ENCODE data around the gene TENM3.

Gene TENM3

GRCh38 chr4:182513587-182514291 lies 270.5 kb downstream of the TENM3 start:
- H3K36me3 ChIP-seq (ENCODE audit: control insufficient read depth in 2 of 2, insufficient read depth in 2 of 2, low read length in 2 of 2): no peaks in the 10 kb centered on the region
- no peak overlapping the region for H3K4me3 ChIP-seq (ENCODE audit: low read length in 2 of 2)
- H3K4me1 ChIP-seq (ENCODE audit: control insufficient read depth in 2 of 2, insufficient read depth in 2 of 2, low read length in 2 of 2): no peaks in the 10 kb centered on the region
- H3K27me3 ChIP-seq (ENCODE audit: control insufficient read depth in 2 of 2, insufficient read depth in 2 of 2, low read length in 2 of 2): peaks cover 0 to 2% of the 10 kb centered on the region in 2 donors
- no peak overlapping the region for H3K9ac ChIP-seq (ENCODE audit: low read depth in 1 of 2, low read length in 2 of 2)
- no peaks in the 10 kb centered on the region for H3K9me3 ChIP-seq (ENCODE audit: control insufficient read depth in 2 of 2, low read length in 2 of 2)
- H3K27ac ChIP-seq (ENCODE audit: low read depth in 2 of 2, low read length in 2 of 2): no peak overlapping the region

GRCh38 chr4:182518421-182518820 lies 275.2 kb downstream of the TENM3 start:
- no peaks in the 10 kb centered on the region for H3K36me3 ChIP-seq (ENCODE audit: control insufficient read depth in 2 of 2, insufficient read depth in 2 of 2, low read length in 2 of 2)
- no peak overlapping the region for H3K4me3 ChIP-seq (ENCODE audit: low read length in 2 of 2)
- H3K27ac ChIP-seq (ENCODE audit: low read depth in 2 of 2, low read length in 2 of 2): no peak overlapping the region
- no peaks in the 10 kb centered on the region for H3K27me3 ChIP-seq (ENCODE audit: control insufficient read depth in 2 of 2, insufficient read depth in 2 of 2, low read length in 2 of 2)
- H3K9ac ChIP-seq (ENCODE audit: low read depth in 1 of 2, low read length in 2 of 2): no peak overlapping the region
- H3K9me3 ChIP-seq (ENCODE audit: control insufficient read depth in 2 of 2, low read length in 2 of 2): no peaks in the 10 kb centered on the region
- H3K4me1 ChIP-seq (ENCODE audit: control insufficient read depth in 2 of 2, insufficient read depth in 2 of 2, low read length in 2 of 2): no peaks in the 10 kb centered on the region

GRCh38 chr4:182519528-182519927 lies 276.3 kb downstream of the TENM3 start:
- no peak overlapping the region for H3K4me3 ChIP-seq (ENCODE audit: low read length in 2 of 2)
- H3K27ac ChIP-seq (ENCODE audit: low read depth in 2 of 2, low read length in 2 of 2): no peak overlapping the region
- H3K9me3 ChIP-seq (ENCODE audit: control insufficient read depth in 2 of 2, low read length in 2 of 2): no peaks in the 10 kb centered on the region
- H3K36me3 ChIP-seq (ENCODE audit: control insufficient read depth in 2 of 2, insufficient read depth in 2 of 2, low read length in 2 of 2): no peaks in the 10 kb centered on the region
- no peak overlapping the region for H3K9ac ChIP-seq (ENCODE audit: low read depth in 1 of 2, low read length in 2 of 2)
- H3K4me1 ChIP-seq (ENCODE audit: control insufficient read depth in 2 of 2, insufficient read depth in 2 of 2, low read length in 2 of 2): no peaks in the 10 kb centered on the region
- H3K27me3 ChIP-seq (ENCODE audit: control insufficient read depth in 2 of 2, insufficient read depth in 2 of 2, low read length in 2 of 2): no peaks in the 10 kb centered on the region

- H3K27ac ChIP-seq (ENCODE audit: low read depth in 2 of 2, low read length in 2 of 2): no peak overlapping the region
- no peaks in the 10 kb centered on the region for H3K4me1 ChIP-seq (ENCODE audit: control insufficient read depth in 2 of 2, insufficient read depth in 2 of 2, low read length in 2 of 2)
- no peak overlapping the region for H3K4me3 ChIP-seq (ENCODE audit: low read length in 2 of 2)
- H3K27me3 ChIP-seq (ENCODE audit: control insufficient read depth in 2 of 2, insufficient read depth in 2 of 2, low read length in 2 of 2): no peaks in the 10 kb centered on the region
- no peak overlapping the region for H3K9ac ChIP-seq (ENCODE audit: low read depth in 1 of 2, low read length in 2 of 2)
- H3K9me3 ChIP-seq (ENCODE audit: control insufficient read depth in 2 of 2, low read length in 2 of 2): no peaks in the 10 kb centered on the region
- no peaks in the 10 kb centered on the region for H3K36me3 ChIP-seq (ENCODE audit: control insufficient read depth in 2 of 2, insufficient read depth in 2 of 2, low read length in 2 of 2)
Measured at GRCh38 chr4:182521011-182521410, 277.8 kb downstream of the TENM3 start.

- H3K9me3 ChIP-seq (ENCODE audit: control insufficient read depth in 2 of 2, low read length in 2 of 2): no peaks in the 10 kb centered on the region
- H3K4me1 ChIP-seq (ENCODE audit: control insufficient read depth in 2 of 2, insufficient read depth in 2 of 2, low read length in 2 of 2): no peaks in the 10 kb centered on the region
- H3K9ac ChIP-seq (ENCODE audit: low read depth in 1 of 2, low read length in 2 of 2): no peak overlapping the region
- no peak overlapping the region for H3K27ac ChIP-seq (ENCODE audit: low read depth in 2 of 2, low read length in 2 of 2)
- no peaks in the 10 kb centered on the region for H3K27me3 ChIP-seq (ENCODE audit: control insufficient read depth in 2 of 2, insufficient read depth in 2 of 2, low read length in 2 of 2)
- no peaks in the 10 kb centered on the region for H3K36me3 ChIP-seq (ENCODE audit: control insufficient read depth in 2 of 2, insufficient read depth in 2 of 2, low read length in 2 of 2)
- no peak overlapping the region for H3K4me3 ChIP-seq (ENCODE audit: low read length in 2 of 2)
Measured at GRCh38 chr4:182528819-182529218, 285.6 kb downstream of the TENM3 start.

GRCh38 chr4:182530451-182530850 lies 287.2 kb downstream of the TENM3 start:
- H3K4me1 ChIP-seq (ENCODE audit: control insufficient read depth in 2 of 2, insufficient read depth in 2 of 2, low read length in 2 of 2): no peaks in the 10 kb centered on the region
- H3K27ac ChIP-seq (ENCODE audit: low read depth in 2 of 2, low read length in 2 of 2): no peak overlapping the region
- H3K36me3 ChIP-seq (ENCODE audit: control insufficient read depth in 2 of 2, insufficient read depth in 2 of 2, low read length in 2 of 2): no peaks in the 10 kb centered on the region
- H3K9me3 ChIP-seq (ENCODE audit: control insufficient read depth in 2 of 2, low read length in 2 of 2): no peaks in the 10 kb centered on the region
- no peak overlapping the region for H3K9ac ChIP-seq (ENCODE audit: low read depth in 1 of 2, low read length in 2 of 2)
- no peaks in the 10 kb centered on the region for H3K27me3 ChIP-seq (ENCODE audit: control insufficient read depth in 2 of 2, insufficient read depth in 2 of 2, low read length in 2 of 2)
- H3K4me3 ChIP-seq (ENCODE audit: low read length in 2 of 2): no peak overlapping the region

- Histone ChIP-seq H3K4me1 (ENCODE audit: control insufficient read depth in 2 of 2, insufficient read depth in 2 of 2, low read length in 2 of 2) (no peaks in the 10 kb centered on the region), H3K36me3 (ENCODE audit: control insufficient read depth in 2 of 2, insufficient read depth in 2 of 2, low read length in 2 of 2) (no peaks in the 10 kb centered on the region), H3K27me3 (ENCODE audit: control insufficient read depth in 2 of 2, insufficient read depth in 2 of 2, low read length in 2 of 2) (no peaks in the 10 kb centered on the region), H3K4me3 (ENCODE audit: low read length in 2 of 2) (no peak overlapping the region), H3K27ac (ENCODE audit: low read depth in 2 of 2, low read length in 2 of 2) (no peak overlapping the region), H3K9me3 (ENCODE audit: control insufficient read depth in 2 of 2, low read length in 2 of 2) (no peaks in the 10 kb centered on the region), H3K9ac (ENCODE audit: low read depth in 1 of 2, low read length in 2 of 2) (no peak overlapping the region)
Measured at GRCh38 chr4:182531555-182532162, 288.5 kb downstream of the TENM3 start.

GRCh38 chr4:182532441-182532840 lies 289.2 kb downstream of the TENM3 start:
- Histone ChIP-seq H3K9me3 (ENCODE audit: control insufficient read depth in 2 of 2, low read length in 2 of 2) (no peaks in the 10 kb centered on the region), H3K36me3 (ENCODE audit: control insufficient read depth in 2 of 2, insufficient read depth in 2 of 2, low read length in 2 of 2) (no peaks in the 10 kb centered on the region), H3K27ac (ENCODE audit: low read depth in 2 of 2, low read length in 2 of 2) (no peak overlapping the region), H3K4me3 (ENCODE audit: low read length in 2 of 2) (no peak overlapping the region), H3K9ac (ENCODE audit: low read depth in 1 of 2, low read length in 2 of 2) (no peak overlapping the region), H3K4me1 (ENCODE audit: control insufficient read depth in 2 of 2, insufficient read depth in 2 of 2, low read length in 2 of 2) (no peaks in the 10 kb centered on the region), H3K27me3 (ENCODE audit: control insufficient read depth in 2 of 2, insufficient read depth in 2 of 2, low read length in 2 of 2) (no peaks in the 10 kb centered on the region)

- H3K4me1 ChIP-seq (ENCODE audit: control insufficient read depth in 2 of 2, insufficient read depth in 2 of 2, low read length in 2 of 2): no peaks in the 10 kb centered on the region
- no peak overlapping the region for H3K9ac ChIP-seq (ENCODE audit: low read depth in 1 of 2, low read length in 2 of 2)
- H3K4me3 ChIP-seq (ENCODE audit: low read length in 2 of 2): no peak overlapping the region
- no peak overlapping the region for H3K27ac ChIP-seq (ENCODE audit: low read depth in 2 of 2, low read length in 2 of 2)
- H3K9me3 ChIP-seq (ENCODE audit: control insufficient read depth in 2 of 2, low read length in 2 of 2): no peaks in the 10 kb centered on the region
- H3K36me3 ChIP-seq (ENCODE audit: control insufficient read depth in 2 of 2, insufficient read depth in 2 of 2, low read length in 2 of 2): no peaks in the 10 kb centered on the region
- H3K27me3 ChIP-seq (ENCODE audit: control insufficient read depth in 2 of 2, insufficient read depth in 2 of 2, low read length in 2 of 2): no peaks in the 10 kb centered on the region
Measured at GRCh38 chr4:182533964-182534363, 290.8 kb downstream of the TENM3 start.

GRCh38 chr4:182536221-182536811 lies 293.1 kb downstream of the TENM3 start:
- no peak overlapping the region for H3K9ac ChIP-seq (ENCODE audit: low read depth in 1 of 2, low read length in 2 of 2)
- no peak overlapping the region for H3K27ac ChIP-seq (ENCODE audit: low read depth in 2 of 2, low read length in 2 of 2)
- no peaks in the 10 kb centered on the region for H3K4me1 ChIP-seq (ENCODE audit: control insufficient read depth in 2 of 2, insufficient read depth in 2 of 2, low read length in 2 of 2)

More at GRCh38 chr4:182536221-182536811, 293.1 kb downstream of the TENM3 start:
- no peaks in the 10 kb centered on the region for H3K27me3 ChIP-seq (ENCODE audit: control insufficient read depth in 2 of 2, insufficient read depth in 2 of 2, low read length in 2 of 2)
- no peak overlapping the region for H3K4me3 ChIP-seq (ENCODE audit: low read length in 2 of 2)
- no peaks in the 10 kb centered on the region for H3K36me3 ChIP-seq (ENCODE audit: control insufficient read depth in 2 of 2, insufficient read depth in 2 of 2, low read length in 2 of 2)
- no peaks in the 10 kb centered on the region for H3K9me3 ChIP-seq (ENCODE audit: control insufficient read depth in 2 of 2, low read length in 2 of 2)

Data from mucosa of rectum (tissue), 2 donors.